T-helper 17 cell (primary cell): ENCODE measurements around the gene NAT14. TPM values are rescaled to one million over a fixed set of nuclear protein-coding genes. Genes with fewer than 3 reads are reported as not detected.
"Not testable (repeated sequence)": the region's sequence is repeated elsewhere in the genome, so short reads cannot be mapped to it uniquely, and the experiment has no call there.

Source experiments
- ATAC-seq: fragments of 150-1000 bp; cut with Tn5 transposase; 2 replicates; pipeline ENCODE4 v1.10.0; 2021; ENCODE audit warnings: mild to moderate bottlenecking, moderate library complexity
- DNase-seq, 3 donors: peaks; one replicate each; pipeline versions ENCODE4 v3.0.0 to v3.0.0-alpha.2; 2020 to 2021
- H3K9me3 ChIP-seq: one replicate; pipeline ENCODE4 v1.7.0; 2013; ENCODE audit warnings: low read length, mild to moderate bottlenecking; ENCODE audit not compliant: control insufficient read depth, poor library complexity, severe bottlenecking
- H3K27ac Mint-ChIP-seq: one replicate; pipeline ENCODE4 v1.8.0; 2022; ENCODE audit warnings: mild to moderate bottlenecking, moderate library complexity, mixed read lengths
- H3K27me3 Mint-ChIP-seq: one replicate; pipeline ENCODE4 v1.8.0; 2022; ENCODE audit warnings: mixed read lengths
- H3K36me3 Mint-ChIP-seq: one replicate; pipeline ENCODE4 v1.8.0; 2022; ENCODE audit warnings: low read depth, mixed read lengths
- H3K4me1 Mint-ChIP-seq: one replicate; pipeline ENCODE4 v1.8.0; 2022; ENCODE audit warnings: mild to moderate bottlenecking, mixed read lengths
- H3K4me3 Mint-ChIP-seq: one replicate; pipeline ENCODE4 v1.8.0; 2022; ENCODE audit warnings: mild to moderate bottlenecking, moderate library complexity, mixed read lengths
- total RNA-seq, 4 donors: library from RNA in 2 of 4; stranded (reverse) in 2 of 4; gene quantifications; one replicate each; pipeline ENCODE4 v1.2.3 and lab custom pipeline; 2022 to 2026

Gene NAT14
- total RNA-seq, 2 donors from 2014 or later: 9.1 to 11.9 TPM

- no peak overlapping the region for H3K27ac Mint-ChIP-seq
- H3K36me3 Mint-ChIP-seq: peaks cover 4% of the 10 kb centered on the region
- ATAC-seq: peak; percentile 30
- peaks cover 16% of the 10 kb centered on the region for H3K4me1 Mint-ChIP-seq
- H3K27me3 Mint-ChIP-seq: peaks cover 24% of the 10 kb centered on the region
- DNase-seq: no peak
- no peak overlapping the region for H3K4me3 Mint-ChIP-seq
- H3K9me3 ChIP-seq: no peaks in the 10 kb centered on the region
These were observed 37.4 kb upstream of the NAT14 start for GRCh38 chr19:55447421-55448174.

- H3K4me1 Mint-ChIP-seq: peaks cover 11% of the 10 kb centered on the region
- not testable (repeated sequence) for H3K9me3 ChIP-seq, ATAC-seq, DNase-seq, H3K27ac Mint-ChIP-seq, H3K36me3 Mint-ChIP-seq, H3K4me3 Mint-ChIP-seq
- H3K27me3 Mint-ChIP-seq: peaks cover 24% of the 10 kb centered on the region
These were observed 36.9 kb upstream of the NAT14 start for GRCh38 chr19:55448175-55448490.

GRCh38 chr19:55449469-55449868 is 35.5 kb upstream of the NAT14 start:
- Mint-ChIP-seq H3K27me3 (peaks cover 14% of the 10 kb centered on the region), H3K4me3 (no peak overlapping the region), H3K4me1 (peaks cover 9% of the 10 kb centered on the region), H3K36me3 (peaks cover 9% of the 10 kb centered on the region), H3K27ac (no peak overlapping the region)
- no peak for DNase-seq
- H3K9me3 ChIP-seq: no peaks in the 10 kb centered on the region
- no peak for ATAC-seq

- Mint-ChIP-seq H3K27me3 (no peaks in the 10 kb centered on the region), H3K36me3 (peaks cover 9% of the 10 kb centered on the region), H3K4me3 (peak overlapping the region; percentile 81), H3K27ac (no peak overlapping the region), H3K4me1 (peaks cover 12% of the 10 kb centered on the region)
- no peaks in the 10 kb centered on the region for H3K9me3 ChIP-seq
- ATAC-seq: peak; percentile 49
- no peak for DNase-seq
These were observed 33.6 kb upstream of the NAT14 start for GRCh38 chr19:55451163-55451964.

GRCh38 chr19:55451965-55452748 is 32.8 kb upstream of the NAT14 start:
- H3K9me3 ChIP-seq: no peaks in the 10 kb centered on the region
- ATAC-seq (peak; percentile 24), DNase-seq (peak in 1 of 3 donors; percentile 25)
- peak overlapping the region; percentile 11 for H3K27ac Mint-ChIP-seq
- H3K4me3 Mint-ChIP-seq: peak overlapping the region; percentile 81
- peaks cover 9% of the 10 kb centered on the region for H3K36me3 Mint-ChIP-seq
- H3K27me3 Mint-ChIP-seq: no peaks in the 10 kb centered on the region
- peaks cover 12% of the 10 kb centered on the region for H3K4me1 Mint-ChIP-seq

GRCh38 chr19:55452749-55453346 is 32.1 kb upstream of the NAT14 start:
- no peaks in the 10 kb centered on the region for H3K27me3 Mint-ChIP-seq
- DNase-seq (peak in 1 of 3 donors; percentile 31), ATAC-seq (peak; percentile 65)
- peaks cover 12% of the 10 kb centered on the region for H3K4me1 Mint-ChIP-seq
- H3K27ac Mint-ChIP-seq: peak overlapping the region; percentile 11
- H3K4me3 Mint-ChIP-seq: peak overlapping the region; percentile 81
- H3K36me3 Mint-ChIP-seq: peaks cover 9% of the 10 kb centered on the region
- H3K9me3 ChIP-seq: no peaks in the 10 kb centered on the region

GRCh38 chr19:55453511-55454260 is 31.3 kb upstream of the NAT14 start:
- no peaks in the 10 kb centered on the region for H3K27me3 Mint-ChIP-seq
- ATAC-seq (no peak), DNase-seq (no peak)
- H3K4me1 Mint-ChIP-seq: peaks cover 12% of the 10 kb centered on the region
- no peak overlapping the region for H3K27ac Mint-ChIP-seq
- peak overlapping the region; percentile 83 for H3K4me3 Mint-ChIP-seq
- H3K36me3 Mint-ChIP-seq: peaks cover 9% of the 10 kb centered on the region
- no peaks in the 10 kb centered on the region for H3K9me3 ChIP-seq

GRCh38 chr19:55454787-55455243 is 30.2 kb upstream of the NAT14 start:
- no peaks in the 10 kb centered on the region for H3K27me3 Mint-ChIP-seq
- peaks cover 12% of the 10 kb centered on the region for H3K4me1 Mint-ChIP-seq
- H3K4me3 Mint-ChIP-seq: no peak overlapping the region
- no peaks in the 10 kb centered on the region for H3K9me3 ChIP-seq
- H3K27ac Mint-ChIP-seq: no peak overlapping the region
- ATAC-seq: peak; percentile 39
- peaks cover 9% of the 10 kb centered on the region for H3K36me3 Mint-ChIP-seq
- peak in 2 of 3 donors; percentile 24 to 48 for DNase-seq

GRCh38 chr19:55455576-55456235 is 29.3 kb upstream of the NAT14 start:
- no peak overlapping the region for H3K27ac Mint-ChIP-seq

GRCh38 chr19:55456347-55456746 is 28.6 kb upstream of the NAT14 start:
- no peak for DNase-seq
- Mint-ChIP-seq H3K4me1 (peaks cover 14% of the 10 kb centered on the region), H3K27ac (no peak overlapping the region), H3K4me3 (no peak overlapping the region), H3K36me3 (peaks cover 7% of the 10 kb centered on the region), H3K27me3 (no peaks in the 10 kb centered on the region)
- ATAC-seq: no peak
- H3K9me3 ChIP-seq: no peaks in the 10 kb centered on the region

More at GRCh38 chr19:55455576-55456235, 29.3 kb upstream of the NAT14 start:
- no peaks in the 10 kb centered on the region for H3K27me3 Mint-ChIP-seq
- ATAC-seq (no peak), DNase-seq (no peak)
- H3K4me3 Mint-ChIP-seq: no peak overlapping the region
- H3K9me3 ChIP-seq: no peaks in the 10 kb centered on the region
- peaks cover 9% of the 10 kb centered on the region for H3K36me3 Mint-ChIP-seq
- peaks cover 11% of the 10 kb centered on the region for H3K4me1 Mint-ChIP-seq

GRCh38 chr19:55457683-55458457 is 27.1 kb upstream of the NAT14 start:
- H3K27me3 Mint-ChIP-seq: no peaks in the 10 kb centered on the region
- H3K9me3 ChIP-seq: no peaks in the 10 kb centered on the region
- H3K4me1 Mint-ChIP-seq: peaks cover 18% of the 10 kb centered on the region
- ATAC-seq: no peak
- H3K36me3 Mint-ChIP-seq: peaks cover 7% of the 10 kb centered on the region
- DNase-seq: no peak
- H3K4me3 Mint-ChIP-seq: no peak overlapping the region
- H3K27ac Mint-ChIP-seq: no peak overlapping the region
